Brain pericyte (primary cell): Measurements from ENCODE around the gene MBNL2.

Experiments used
- DNase-seq: peaks from one replicate; pipeline ENCODE4 v3.0.0-alpha.2; 2012; ENCODE audit warnings: low read depth, low spot score

The MBNL2 gene

GRCh38 chr13:97253581-97254293 is 31.6 kb downstream of the MBNL2 start:
- DNase-seq: no peak

- no peak for DNase-seq
Observed at GRCh38 chr13:97254816-97255215, 32.7 kb downstream of the MBNL2 start.

GRCh38 chr13:97255515-97256021 is 33.4 kb downstream of the MBNL2 start:
- no peak for DNase-seq

GRCh38 chr13:97256343-97256783 is 34.2 kb downstream of the MBNL2 start:
- DNase-seq: no peak

GRCh38 chr13:97257228-97257755 is 35.2 kb downstream of the MBNL2 start:
- DNase-seq: no peak

GRCh38 chr13:97257800-97258799 is 36.0 kb downstream of the MBNL2 start:
- DNase-seq: no peak

- no peak for DNase-seq
Observed at GRCh38 chr13:97258801-97259200, 36.7 kb downstream of the MBNL2 start.

GRCh38 chr13:97259410-97259797 is 37.3 kb downstream of the MBNL2 start:
- DNase-seq: no peak

GRCh38 chr13:97259798-97260714 is 37.9 kb downstream of the MBNL2 start:
- no peak for DNase-seq

GRCh38 chr13:97261254-97262005 is 39.3 kb downstream of the MBNL2 start:
- no peak for DNase-seq

GRCh38 chr13:97262058-97262457 is 39.9 kb downstream of the MBNL2 start:
- DNase-seq: no peak

- no peak for DNase-seq
Observed at GRCh38 chr13:97263160-97263559, 41.0 kb downstream of the MBNL2 start.

GRCh38 chr13:97264663-97265062 is 42.5 kb downstream of the MBNL2 start:
- DNase-seq: no peak

- DNase-seq: no peak
Observed at GRCh38 chr13:97266332-97266731, 44.2 kb downstream of the MBNL2 start.

- DNase-seq: no peak
Observed at GRCh38 chr13:97266772-97267417, 44.8 kb downstream of the MBNL2 start.

GRCh38 chr13:97267418-97268059 is 45.4 kb downstream of the MBNL2 start:
- no peak for DNase-seq

- no peak for DNase-seq
Observed at GRCh38 chr13:97268772-97269171, 46.6 kb downstream of the MBNL2 start.

GRCh38 chr13:97269603-97270002 is 47.5 kb downstream of the MBNL2 start:
- no peak for DNase-seq

- no peak for DNase-seq
Observed at GRCh38 chr13:97272526-97272925, 50.4 kb downstream of the MBNL2 start.
